GM18868 (cell line): Measurements from ENCODE around the gene PLXNB1.

Experiments used
- ATAC-seq: cut with Tn5 transposase; IDR thresholded peaks from one replicate; pipeline ENCODE4 v1.9.1; 2021; ENCODE audit warnings: mild to moderate bottlenecking, moderate library complexity; ENCODE audit not compliant: unreplicated experiment

PLXNB1 gene

DNA sequence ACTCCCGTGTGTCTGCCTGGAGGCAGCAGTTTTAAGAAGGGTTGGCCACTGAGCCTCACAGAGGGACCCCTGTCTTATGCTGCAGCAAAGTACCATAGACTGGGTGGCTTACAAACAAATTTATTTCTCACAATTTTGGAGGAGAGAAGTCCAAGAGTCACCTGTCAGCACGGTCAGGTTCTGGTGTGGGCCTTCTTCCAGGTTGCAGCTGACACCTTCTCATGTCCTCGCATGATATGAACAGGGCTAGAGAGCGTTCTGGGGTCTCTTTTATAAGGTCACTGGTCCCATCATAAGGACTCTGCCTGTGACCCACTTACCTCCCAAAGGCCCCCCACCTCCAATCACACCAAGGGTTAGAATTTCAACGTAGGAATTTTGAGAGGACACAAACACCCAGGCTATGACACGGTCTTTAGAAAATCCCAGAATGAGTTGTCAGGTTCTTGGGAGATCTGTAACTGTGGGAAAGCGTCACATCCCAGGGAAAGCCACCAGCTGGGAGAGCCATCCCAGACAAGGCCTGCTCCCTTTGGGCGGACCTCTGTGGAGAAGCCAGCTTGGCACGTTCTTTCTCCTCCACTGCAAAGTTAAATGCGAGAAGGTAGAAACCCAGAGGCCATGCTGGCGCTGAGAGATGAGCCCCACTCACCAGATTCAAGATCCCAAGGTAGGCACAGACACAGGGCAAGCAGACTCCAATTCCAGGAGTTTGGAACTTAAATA, 58.1 kb downstream of the PLXNB1 start, which contains the start of gene FBXW12:
Gene FBXW12 (plus strand): TSS at position 569 of the 726 bp plus-strand sequence. CDS start 549 bp downstream, outside the sequence.
- no peak for ATAC-seq

DNA sequence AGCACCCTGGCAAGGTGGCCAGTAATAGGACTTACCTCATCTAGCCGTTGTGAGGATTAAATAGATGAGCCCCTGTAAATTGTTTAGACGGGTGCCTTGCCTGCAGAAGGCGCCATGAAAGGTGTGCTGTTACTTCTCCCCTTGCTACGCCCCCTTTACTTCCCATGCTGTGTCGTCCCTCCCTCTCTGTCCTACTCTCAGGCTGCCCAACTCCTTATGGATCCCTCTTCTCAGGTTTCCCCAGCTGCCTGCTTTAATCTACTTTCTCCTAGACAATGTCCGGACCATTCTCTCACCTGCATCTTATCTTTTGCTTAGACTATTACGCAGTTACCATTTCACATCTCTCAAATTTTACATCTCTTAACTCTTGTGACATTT, 59.6 kb downstream of the PLXNB1 start:
- ATAC-seq, result no peak

DNA sequence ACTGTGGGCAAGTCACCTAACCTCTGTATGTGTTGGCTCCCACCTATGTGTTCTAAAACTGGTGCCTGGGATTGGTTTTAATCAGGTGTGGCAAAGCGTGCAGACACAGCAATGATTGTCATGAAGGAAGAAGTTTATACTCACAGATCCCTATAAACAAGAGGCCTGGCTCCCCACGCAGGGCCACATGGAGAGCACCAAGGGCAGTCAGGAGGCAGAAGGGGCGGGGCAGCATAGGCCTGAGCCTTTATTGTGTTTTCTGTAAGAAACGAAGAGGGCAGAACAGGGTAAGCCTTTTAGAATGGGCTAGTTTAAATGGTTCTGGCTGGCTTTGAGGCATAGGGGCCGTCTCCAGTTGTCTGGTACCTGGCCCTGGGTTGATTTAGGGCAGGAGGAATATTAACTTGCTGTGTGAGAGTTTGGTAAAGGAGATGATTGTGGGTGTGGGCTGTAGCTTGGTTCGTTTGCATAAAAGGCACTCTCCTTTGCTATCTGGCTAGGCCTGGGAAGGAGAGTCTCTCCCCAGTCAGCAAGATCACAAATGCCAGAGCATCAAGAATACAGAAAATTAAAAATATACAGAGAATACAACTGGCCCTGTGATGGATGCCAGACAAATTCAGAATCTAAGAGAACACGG, 60.1 kb downstream of the PLXNB1 start:
- ATAC-seq, result no peak

DNA sequence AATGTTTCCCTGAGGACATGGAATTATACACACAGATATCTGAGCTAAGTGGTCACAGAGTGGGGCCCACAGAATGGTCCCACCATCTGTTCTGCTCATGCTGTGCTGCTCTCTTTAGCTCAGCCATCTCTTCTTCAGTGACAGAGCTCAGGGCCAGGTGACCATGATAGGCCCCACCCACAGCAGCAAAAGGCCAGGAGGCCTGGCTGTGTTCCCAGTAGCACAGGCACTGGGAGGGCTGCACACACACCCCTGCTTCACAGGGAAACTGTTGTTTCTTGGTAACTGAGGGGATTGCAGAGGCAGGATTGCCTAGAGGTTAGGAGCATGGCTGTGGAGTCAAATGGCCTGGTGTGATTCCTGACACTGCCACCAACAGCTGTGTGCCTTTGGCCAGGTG, 62.7 kb downstream of the PLXNB1 start:
- no peak for ATAC-seq

DNA sequence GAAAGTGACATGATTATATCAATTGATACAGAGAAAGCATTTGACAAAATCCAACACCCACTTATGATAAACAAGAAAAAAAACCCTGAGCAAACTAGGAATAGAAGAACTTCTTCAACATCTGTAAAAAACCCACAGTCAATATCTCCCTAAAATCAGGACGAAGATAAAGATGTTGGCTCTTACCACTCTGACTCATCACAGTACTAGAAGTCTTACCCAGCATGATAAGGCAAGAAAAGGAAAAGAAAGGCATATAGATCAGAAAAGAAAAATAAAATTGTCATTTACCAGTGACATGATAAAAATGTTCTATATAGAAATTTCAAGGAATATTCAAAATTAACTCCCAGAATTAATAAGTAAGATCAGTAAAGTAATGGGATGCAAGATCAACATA, 65.0 kb downstream of the PLXNB1 start:
- no peak for ATAC-seq

DNA sequence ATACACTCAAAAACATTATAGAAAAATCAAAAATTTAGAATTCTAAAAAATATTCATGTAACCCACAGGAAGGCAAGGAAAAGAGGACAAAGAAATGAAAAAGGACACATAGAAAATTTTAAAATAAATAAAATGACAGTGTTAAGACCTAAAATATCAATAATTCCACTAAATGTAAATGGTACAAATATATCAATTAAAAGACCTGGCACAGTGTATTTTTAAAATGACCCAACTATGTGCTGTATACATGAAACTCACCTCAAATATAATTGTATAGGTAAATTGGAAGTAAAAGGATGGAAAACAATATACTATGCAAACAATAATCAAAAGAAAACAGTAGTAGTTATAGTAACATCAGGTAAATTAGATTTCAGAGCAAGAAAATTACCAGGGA, 68.0 kb downstream of the PLXNB1 start:
- ATAC-seq, result no peak

DNA sequence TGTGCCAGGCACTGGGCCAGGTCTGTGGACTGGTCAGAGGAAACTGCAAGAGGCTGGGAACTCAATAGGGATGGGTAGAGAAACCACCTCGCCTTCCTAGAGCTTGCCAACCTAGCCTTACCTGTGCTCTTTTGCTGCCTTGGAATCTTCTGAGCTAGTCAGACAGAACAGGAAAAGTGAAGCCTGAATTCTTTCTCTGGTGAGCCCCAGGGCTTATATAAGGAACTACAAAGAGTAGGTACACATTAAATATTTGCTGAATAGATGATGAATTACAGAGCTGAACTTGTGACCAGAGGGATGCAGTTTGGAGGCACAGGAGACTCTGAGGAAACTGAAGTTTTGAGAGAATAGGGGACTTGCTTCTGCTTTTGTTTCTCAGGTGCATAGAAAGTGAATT, 73.5 kb downstream of the PLXNB1 start:
- no peak for ATAC-seq

DNA sequence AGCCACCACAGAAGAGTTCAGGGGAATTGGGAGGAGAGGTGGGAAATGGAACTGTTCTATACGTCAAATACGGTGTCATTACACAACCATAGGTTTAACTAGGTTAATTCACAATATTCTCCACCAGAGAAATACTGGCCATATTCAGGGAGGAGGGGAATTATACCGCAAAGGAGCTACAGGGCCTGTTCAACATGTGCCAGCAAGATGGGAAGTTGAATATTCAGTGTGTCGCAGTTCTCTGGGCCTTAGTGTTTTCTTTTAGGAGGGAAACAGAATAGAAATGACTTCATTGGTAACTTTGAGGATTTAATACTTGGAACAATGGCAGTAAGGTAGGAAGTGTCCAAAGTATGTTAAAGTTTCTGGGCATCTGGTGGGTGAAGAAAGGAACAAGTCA, 75.9 kb downstream of the PLXNB1 start:
- no peak for ATAC-seq
